ENCODE measurements around the gene KANSL1L. TPM values are rescaled to one million over a fixed set of nuclear protein-coding genes. Genes with fewer than 3 reads are reported as not detected.

KANSL1L gene
- total RNA-seq, 1 experiment from 2014 or later, result 5.7 TPM

- Mint-ChIP-seq H3K27ac (ENCODE audit: unreplicated experiment) (no peak overlapping the region), H3K4me1 (ENCODE audit: low read depth, unreplicated experiment) (peaks cover 24% of the 10 kb centered on the region), H3K4me3 (ENCODE audit: unreplicated experiment) (no peak overlapping the region), H3K36me3 (ENCODE audit: insufficient read depth, unreplicated experiment) (peaks cover 67% of the 10 kb centered on the region), H3K9me3 (ENCODE audit: unreplicated experiment) (no peaks in the 10 kb centered on the region), H3K27me3 (ENCODE audit: insufficient read depth, unreplicated experiment) (no peaks in the 10 kb centered on the region)
- Histone ChIP-seq H3K4me1 (peaks cover 4% of the 10 kb centered on the region; the same call in 1 of the 2 replicates), H3K36me3 (ENCODE audit: control insufficient read depth, insufficient read depth, low read length) (no peaks in the 10 kb centered on the region; the same call in 1 of the 2 replicates), H3K9me3 (no peaks in the 10 kb centered on the region), H3K4me3 (ENCODE audit: low read depth, low read length) (no peak overlapping the region), H3K27me3 (replicated peaks; ENCODE audit: control insufficient read depth, insufficient read depth, low read length) (no peaks in the 10 kb centered on the region)
- intact Hi-C loops (cut with micrococcal nuclease; ENCODE audit: unreplicated experiment), result no loop called here
- DNase-seq, result no peak
- TF ChIP-seq, protein P1, sequence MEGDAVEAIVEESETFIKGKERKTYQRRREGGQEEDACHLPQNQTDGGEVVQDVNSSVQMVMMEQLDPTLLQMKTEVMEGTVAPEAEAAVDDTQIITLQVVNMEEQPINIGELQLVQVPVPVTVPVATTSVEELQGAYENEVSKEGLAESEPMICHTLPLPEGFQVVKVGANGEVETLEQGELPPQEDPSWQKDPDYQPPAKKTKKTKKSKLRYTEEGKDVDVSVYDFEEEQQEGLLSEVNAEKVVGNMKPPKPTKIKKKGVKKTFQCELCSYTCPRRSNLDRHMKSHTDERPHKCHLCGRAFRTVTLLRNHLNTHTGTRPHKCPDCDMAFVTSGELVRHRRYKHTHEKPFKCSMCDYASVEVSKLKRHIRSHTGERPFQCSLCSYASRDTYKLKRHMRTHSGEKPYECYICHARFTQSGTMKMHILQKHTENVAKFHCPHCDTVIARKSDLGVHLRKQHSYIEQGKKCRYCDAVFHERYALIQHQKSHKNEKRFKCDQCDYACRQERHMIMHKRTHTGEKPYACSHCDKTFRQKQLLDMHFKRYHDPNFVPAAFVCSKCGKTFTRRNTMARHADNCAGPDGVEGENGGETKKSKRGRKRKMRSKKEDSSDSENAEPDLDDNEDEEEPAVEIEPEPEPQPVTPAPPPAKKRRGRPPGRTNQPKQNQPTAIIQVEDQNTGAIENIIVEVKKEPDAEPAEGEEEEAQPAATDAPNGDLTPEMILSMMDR (IDR thresholded peaks at IDR 0.05; ENCODE audit: insufficient read depth in 1 of 2, low read depth in 1 of 2, low read length in 1 of 2, severe bottlenecking in 1 of 2, unreplicated experiment in 1 of 2), result no peak
- no TSS peak for BruUV-seq (replicated peaks)
- POLR2A ChIA-PET, result no interaction called here
- CTCF ChIA-PET, result no interaction called here
Measured at GRCh38 chr2:210009126-210009525, 162.1 kb downstream of the KANSL1L start.

DNA sequence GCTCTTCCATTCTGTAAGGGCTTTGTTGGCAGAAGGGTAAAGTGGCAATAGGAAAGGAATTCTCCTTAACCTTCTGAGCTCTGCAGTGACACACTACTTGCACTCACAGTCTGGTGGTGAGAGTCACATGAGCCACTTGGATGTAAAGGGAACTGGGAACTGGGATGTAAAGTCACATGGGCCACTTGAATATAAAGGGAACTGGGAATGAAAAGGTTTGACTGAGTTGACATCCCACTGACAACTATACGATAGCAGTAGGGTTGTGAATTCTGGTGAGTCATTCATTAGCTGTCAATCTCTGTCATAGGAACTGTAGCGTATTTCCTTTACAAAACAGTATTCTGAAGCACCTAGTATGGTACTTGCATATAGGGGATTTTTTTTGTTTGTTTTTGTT lies 163.3 kb downstream of the KANSL1L start:
- H3K4me1 ChIP-seq, result peaks cover 14% of the 10 kb centered on the region
- intact Hi-C loops (cut with micrococcal nuclease; ENCODE audit: unreplicated experiment), result no loop called here

DNA sequence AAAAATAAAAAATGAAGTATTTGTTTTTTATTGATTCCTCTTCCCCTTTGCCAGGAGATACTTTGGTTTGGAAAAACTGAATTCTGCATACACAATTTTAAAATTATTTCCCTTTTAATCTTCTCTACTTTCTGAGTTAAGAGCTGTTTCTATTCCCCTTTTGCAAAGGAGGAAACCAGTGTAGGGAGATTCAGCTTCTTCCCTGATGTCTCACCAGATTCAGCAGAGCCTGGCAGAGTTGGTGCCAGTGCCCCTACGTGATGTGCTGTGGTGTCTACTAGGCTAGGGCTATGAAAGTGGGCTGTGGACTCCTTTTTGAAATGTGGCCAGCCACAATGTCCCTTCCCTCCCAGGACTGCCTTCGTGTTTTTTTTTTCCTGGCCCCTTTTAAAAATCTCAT lies 166.3 kb downstream of the KANSL1L start:
- Mint-ChIP-seq H3K27me3 (ENCODE audit: insufficient read depth, unreplicated experiment) (no peaks in the 10 kb centered on the region), H3K9me3 (ENCODE audit: unreplicated experiment) (no peaks in the 10 kb centered on the region), H3K36me3 (ENCODE audit: insufficient read depth, unreplicated experiment) (peaks cover 38% of the 10 kb centered on the region), H3K4me3 (ENCODE audit: unreplicated experiment) (peak overlapping the region; percentile 78), H3K4me1 (ENCODE audit: low read depth, unreplicated experiment) (peaks cover 29% of the 10 kb centered on the region), H3K27ac (ENCODE audit: unreplicated experiment) (no peak overlapping the region)
- intact Hi-C loops (cut with micrococcal nuclease; ENCODE audit: unreplicated experiment), result no loop called here
- CTCF ChIA-PET, result no interaction called here
- no peak for DNase-seq
- POLR2A ChIA-PET, result no interaction called here
- H3K9me3 ChIP-seq, result no peaks in the 10 kb centered on the region
- H3K27me3 ChIP-seq (replicated peaks; ENCODE audit: control insufficient read depth, insufficient read depth, low read length), result no peaks in the 10 kb centered on the region
- peaks cover 14% of the 10 kb centered on the region for H3K4me1 ChIP-seq
- no peak overlapping the region for H3K4me3 ChIP-seq (ENCODE audit: low read depth, low read length)
- H3K36me3 ChIP-seq (ENCODE audit: control insufficient read depth, insufficient read depth, low read length), result no peaks in the 10 kb centered on the region; the same call in 1 of the 2 replicates
- TF ChIP-seq, protein P1 (IDR thresholded peaks at IDR 0.05; ENCODE audit: insufficient read depth in 1 of 2, low read depth in 1 of 2, low read length in 1 of 2, severe bottlenecking in 1 of 2, unreplicated experiment in 1 of 2), result no peak
- BruUV-seq (replicated peaks), result no TSS peak

More for the DNA sequence above, 163.3 kb downstream of the KANSL1L start:
- POLR2A ChIA-PET, result no interaction called here
- no peak for DNase-seq
- Mint-ChIP-seq H3K4me1 (ENCODE audit: low read depth, unreplicated experiment) (peaks cover 24% of the 10 kb centered on the region), H3K27ac (ENCODE audit: unreplicated experiment) (no peak overlapping the region), H3K9me3 (ENCODE audit: unreplicated experiment) (no peaks in the 10 kb centered on the region), H3K27me3 (ENCODE audit: insufficient read depth, unreplicated experiment) (no peaks in the 10 kb centered on the region), H3K4me3 (ENCODE audit: unreplicated experiment) (no peak overlapping the region), H3K36me3 (ENCODE audit: insufficient read depth, unreplicated experiment) (peaks cover 60% of the 10 kb centered on the region)
- TF ChIP-seq, protein P1 (IDR thresholded peaks at IDR 0.05; ENCODE audit: insufficient read depth in 1 of 2, low read depth in 1 of 2, low read length in 1 of 2, severe bottlenecking in 1 of 2, unreplicated experiment in 1 of 2), result no peak
- CTCF ChIA-PET, result no interaction called here
- no peaks in the 10 kb centered on the region for H3K9me3 ChIP-seq
- no TSS peak for BruUV-seq (replicated peaks)
- no peak overlapping the region for H3K4me3 ChIP-seq (ENCODE audit: low read depth, low read length)
- H3K36me3 ChIP-seq (ENCODE audit: control insufficient read depth, insufficient read depth, low read length), result no peaks in the 10 kb centered on the region; the same call in 1 of the 2 replicates
- no peaks in the 10 kb centered on the region for H3K27me3 ChIP-seq (replicated peaks; ENCODE audit: control insufficient read depth, insufficient read depth, low read length)
